ENCODE measurements around the gene SDHAF2. TPM values are rescaled to one million over a fixed set of nuclear protein-coding genes. Genes with fewer than 3 reads are reported as not detected.

Gene SDHAF2
- polyA plus RNA-seq, 1 of the 3 experiments (the other 2 are of a cell fraction) = 81.7 TPM

GRCh38 chr11:61429691-61430582, at the start of gene SDHAF2, which contains the start of gene CPSF7 (continued):
- TF ChIP-seq SIN3A (IDR thresholded peaks at IDR 0.05; ENCODE audit: borderline replicate concordance, low read depth, low read length) (peak; percentile 29; the same call in 1 of the 2 replicates), IRF3 (IDR thresholded peaks at IDR 0.05; ENCODE audit: low read depth, low read length) (no peak), PBX3 (IDR thresholded peaks at IDR 0.05) (no peak), TEAD4 (IDR thresholded peaks at IDR 0.05; ENCODE audit: borderline replicate concordance, insufficient read depth) (0 out of 2 replicates have a peak, but pooled peaks have one; percentile 19), RAD21 (IDR thresholded peaks at IDR 0.05; ENCODE audit: low read length) (no peak), RFX5 (IDR thresholded peaks at IDR 0.05; ENCODE audit: low read length) (no peak), TAF1 (IDR thresholded peaks at IDR 0.05; ENCODE audit: borderline replicate concordance, low read depth, low read length) (peak; percentile 95)

- no peaks in the 10 kb centered on the region for H3F3A ChIP-seq (replicated peaks; ENCODE audit: insufficient read depth)
- H3K4me2 ChIP-seq = no peak overlapping the region
- H2AFZ ChIP-seq (ENCODE audit: low read depth) = no peak overlapping the region
- H3K27ac ChIP-seq (ENCODE audit: low read depth in 2 of 2, low read length in 1 of 2) = no peak overlapping the region
- no peak overlapping the region for H3K4me3 ChIP-seq (ENCODE audit: low read depth in 2 of 2, low read length in 1 of 2)
- H3K27me3 ChIP-seq (ENCODE audit: insufficient read depth) = no peaks in the 10 kb centered on the region
- DNase-seq = no peak
- CTCF ChIA-PET = interaction anchor here (1.3 to 8.6 kb wide), 3 partner anchors 11 to 127 kb away, joined by 4 to 300 read pairs (median 9); partner anchors contain the start of genes DDB1, TKFC and TMEM216
- H3K9me2 ChIP-seq = no peaks in the 10 kb centered on the region
- H3K36me3 ChIP-seq (replicated peaks in 1 of 2; ENCODE audit: control insufficient read depth in 1 of 2, insufficient read depth in 2 of 2, low read length in 1 of 2) = peaks cover 0 to 8% of the 10 kb centered on the region in 2 experiments
- H3K4me1 ChIP-seq (ENCODE audit: control insufficient read depth in 1 of 2, insufficient read depth in 2 of 2, low read depth in 1 of 2, low read length in 1 of 2) = peaks cover 0 to 7% of the 10 kb centered on the region in 2 experiments; a peak in 1 of 4 replicates
- WGBS (ENCODE audit: low lambda C conversion rate) = 96% methylated on average over 9 of the region's 9 CpGs
- POLR2A ChIA-PET = interaction anchor here (1.0 to 2.1 kb wide), 2 partner anchors 11 to 19 kb away, joined by 3 to 9 read pairs; partner anchors contain the start of genes CYB561A3 and TMEM138
- no peaks in the 10 kb centered on the region for H4K20me1 ChIP-seq (ENCODE audit: insufficient read depth)
- no peaks in the 10 kb centered on the region for H3K9me3 ChIP-seq
- no peak overlapping the region for H3K9ac ChIP-seq
- no peaks in the 10 kb centered on the region for H3K79me2 ChIP-seq (ENCODE audit: insufficient read depth)
- no peak for TF ChIP-seq RXRA (IDR thresholded peaks at IDR 0.05; ENCODE audit: borderline replicate concordance, low read depth)
- TF ChIP-seq MXI1 (IDR thresholded peaks at IDR 0.05; ENCODE audit: low read depth, low read length) = no peak
- no peak for TF ChIP-seq MAX (IDR thresholded peaks at IDR 0.05; ENCODE audit: low read depth)
- no peak for TF ChIP-seq PBX3 (IDR thresholded peaks at IDR 0.05)
- TF ChIP-seq EP300 (IDR thresholded peaks at IDR 0.05; ENCODE audit: borderline replicate concordance in 1 of 2, low read depth in 1 of 2, low read length in 1 of 2) = no peak
- no peak for TF ChIP-seq RFX5 (IDR thresholded peaks at IDR 0.05; ENCODE audit: low read length)
- TF ChIP-seq GATA2 (CRISPR knock-in tag; IDR thresholded peaks at IDR 0.05) = no peak
- TF ChIP-seq SMC3 (IDR thresholded peaks at IDR 0.05; ENCODE audit: low read depth, low read length) = no peak
- TF ChIP-seq TAF1 (IDR thresholded peaks at IDR 0.05; ENCODE audit: borderline replicate concordance, low read depth, low read length) = no peak
- TF ChIP-seq ZBTB33 (IDR thresholded peaks at IDR 0.05; ENCODE audit: borderline replicate concordance, low read depth) = no peak
- no peak for TF ChIP-seq REST (IDR thresholded peaks at IDR 0.05; ENCODE audit: low read depth, low read length)
These were observed 49.0 kb upstream of the SDHAF2 start for GRCh38 chr11:61380884-61381283.
